Effector memory CD4-positive, alpha-beta T cell (primary cell): Measurements from ENCODE around the gene TXNRD2.
"Not testable (repeated sequence)": the region's sequence is repeated elsewhere in the genome, so short reads cannot be mapped to it uniquely, and the experiment has no call there.

Experiments used
- DNase-seq, 3 donors: peaks; one replicate each; pipeline ENCODE4 v3.0.0-alpha.2; 2020
- H3K27ac ChIP-seq: 2 replicates; pipeline ENCODE4 v1.7.0; 2013; ENCODE audit warnings: mild to moderate bottlenecking, low read length, moderate library complexity; ENCODE audit not compliant: insufficient read depth, poor library complexity, severe bottlenecking
- H3K27me3 ChIP-seq: replicated peaks from 2 replicates; pipeline ENCODE4 v1.7.0; 2013; ENCODE audit warnings: mild to moderate bottlenecking, low read length; ENCODE audit not compliant: insufficient read depth, control insufficient read depth, poor library complexity, severe bottlenecking
- H3K36me3 ChIP-seq: 2 replicates; pipeline ENCODE4 v1.7.0; 2013; ENCODE audit warnings: mild to moderate bottlenecking, low read length, moderate library complexity; ENCODE audit not compliant: control insufficient read depth, insufficient read depth
- H3K4me1 ChIP-seq: 2 replicates; pipeline ENCODE4 v1.7.0; 2013; ENCODE audit warnings: low read length, mild to moderate bottlenecking; ENCODE audit not compliant: control insufficient read depth, insufficient read depth, poor library complexity, severe bottlenecking
- H3K4me3 ChIP-seq: 2 replicates; pipeline ENCODE4 v1.7.0; 2013; ENCODE audit warnings: low read length, low read depth, mild to moderate bottlenecking; ENCODE audit not compliant: insufficient read depth, poor library complexity, severe bottlenecking
- H3K9me3 ChIP-seq: 2 replicates; pipeline ENCODE4 v1.7.0; 2013; ENCODE audit warnings: mild to moderate bottlenecking, low read length, moderate library complexity; ENCODE audit not compliant: control insufficient read depth

The TXNRD2 gene

DNA sequence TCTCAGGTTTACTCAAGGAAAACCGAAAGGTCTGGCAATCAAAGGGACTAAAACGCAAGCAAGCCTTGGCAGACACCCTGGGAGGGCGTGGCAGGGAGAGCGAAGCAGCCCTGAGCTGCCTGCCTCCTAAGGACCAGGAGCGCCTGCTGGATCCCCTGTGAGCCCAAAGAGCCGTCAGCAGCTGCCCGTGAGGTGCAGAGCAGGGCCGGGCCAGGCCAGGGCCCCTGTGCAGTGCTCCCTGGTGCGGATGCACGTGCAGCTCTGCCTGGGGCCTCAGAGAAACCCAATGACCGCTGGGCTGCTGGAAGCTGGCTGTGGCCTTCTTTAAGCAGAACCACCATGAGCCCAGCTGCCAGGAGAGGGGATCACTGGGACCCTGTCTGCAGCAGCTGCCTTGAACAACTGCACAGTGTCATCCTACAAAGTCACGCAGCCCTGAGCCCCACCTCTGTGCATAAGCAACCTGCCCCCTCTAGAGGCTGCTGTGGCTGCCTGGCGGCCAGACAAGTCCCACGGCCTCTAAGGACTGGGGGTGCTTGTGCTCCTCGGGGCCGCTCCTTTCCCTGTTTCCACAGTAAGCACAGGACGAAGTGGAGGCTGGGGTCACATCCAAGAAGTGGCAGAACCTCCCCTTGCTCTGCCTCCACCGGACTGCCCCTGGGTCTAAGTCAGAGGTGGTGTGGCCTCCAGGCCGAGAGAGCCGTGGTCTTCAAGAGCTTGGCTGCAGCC lies 29.2 kb downstream of the TXNRD2 start:
- H3K4me1 ChIP-seq: no peaks in the 10 kb centered on the region
- no peak overlapping the region for H3K27ac ChIP-seq
- no peaks in the 10 kb centered on the region for H3K9me3 ChIP-seq
- H3K36me3 ChIP-seq: peaks cover 48% of the 10 kb centered on the region
- DNase-seq: no peak
- H3K4me3 ChIP-seq: no peak overlapping the region
- no peaks in the 10 kb centered on the region for H3K27me3 ChIP-seq

DNA sequence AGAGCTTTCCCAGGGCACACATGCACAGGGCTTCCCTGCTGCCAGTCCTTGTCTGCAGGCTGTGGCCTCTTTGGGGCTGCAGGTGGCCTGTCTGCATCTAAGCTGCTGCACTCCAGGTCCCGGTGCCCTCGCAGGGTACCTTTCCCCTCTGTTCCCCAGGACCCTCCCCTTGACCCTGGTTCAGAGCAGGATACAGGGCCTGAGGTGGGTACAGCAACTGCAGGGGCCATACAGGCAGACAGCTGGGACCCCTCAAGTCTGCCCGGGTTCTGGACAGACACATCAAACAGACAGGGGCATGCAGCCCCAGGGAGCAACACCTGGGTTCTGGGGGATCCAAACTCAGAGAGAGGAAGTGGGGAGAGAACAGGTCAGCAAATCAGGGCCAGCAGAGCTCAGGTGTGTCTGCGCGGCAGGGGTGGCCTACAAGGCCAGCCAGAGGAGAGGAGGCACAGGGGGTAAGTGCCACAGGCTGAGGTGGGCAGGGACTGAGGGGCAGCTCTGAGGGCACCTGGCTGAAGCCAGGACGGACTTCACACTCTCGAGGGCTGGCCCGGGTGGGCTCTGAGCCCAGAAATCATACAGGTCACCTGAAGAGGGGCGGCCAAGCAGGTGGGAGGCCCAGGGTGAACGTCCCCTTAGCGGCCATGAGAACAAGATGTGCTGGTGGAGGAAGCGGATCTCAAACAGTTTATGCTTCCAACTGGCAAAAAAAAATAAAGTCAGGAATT lies 29.9 kb downstream of the TXNRD2 start:
- H3K36me3 ChIP-seq: peaks cover 42% of the 10 kb centered on the region
- no peaks in the 10 kb centered on the region for H3K4me1 ChIP-seq
- H3K27ac ChIP-seq: no peak overlapping the region
- H3K4me3 ChIP-seq: no peak overlapping the region
- no peak for DNase-seq
- no peaks in the 10 kb centered on the region for H3K27me3 ChIP-seq
- H3K9me3 ChIP-seq: no peaks in the 10 kb centered on the region

- Histone ChIP-seq H3K4me1 (no peaks in the 10 kb centered on the region), H3K27me3 (no peaks in the 10 kb centered on the region), H3K36me3 (peaks cover 33% of the 10 kb centered on the region), H3K9me3 (no peaks in the 10 kb centered on the region), H3K27ac (no peak overlapping the region), H3K4me3 (no peak overlapping the region)
- DNase-seq: no peak
Measured at GRCh38 chr22:19910180-19910744, 31.4 kb downstream of the TXNRD2 start.

DNA sequence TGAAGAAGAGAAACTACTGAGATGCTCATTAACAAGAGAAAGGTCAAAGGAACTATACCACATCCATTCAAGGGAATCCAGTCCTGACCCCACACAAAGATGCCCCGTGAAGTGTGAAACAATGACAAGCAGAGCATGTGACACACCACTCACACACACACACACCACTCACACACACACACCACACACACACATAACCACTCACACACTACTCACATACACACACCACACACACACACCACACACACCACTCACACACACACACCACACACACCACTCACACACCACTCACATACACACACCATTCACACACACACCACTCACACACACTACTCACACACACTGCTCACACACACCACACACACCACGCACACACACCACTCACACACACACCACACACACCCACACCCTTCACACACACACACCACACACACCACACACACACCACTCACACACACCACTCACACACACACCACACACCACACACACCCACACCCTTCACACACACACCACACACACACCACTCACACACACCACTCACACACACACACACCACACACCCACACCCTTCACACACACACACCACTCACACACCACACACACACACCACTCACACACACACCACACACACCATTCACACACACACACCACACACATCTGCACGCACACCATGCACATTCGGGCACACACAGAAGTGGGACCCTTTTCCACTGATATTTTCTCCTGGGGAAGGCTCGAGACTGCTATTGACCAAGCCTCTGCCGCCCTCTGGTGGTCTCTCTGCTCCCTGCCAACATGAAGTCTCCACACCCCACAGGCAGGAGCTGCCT lies 32.1 kb downstream of the TXNRD2 start:
- Histone ChIP-seq H3K27ac (no peak overlapping the region), H3K4me3 (no peak overlapping the region), H3K27me3 (no peaks in the 10 kb centered on the region), H3K36me3 (peaks cover 26% of the 10 kb centered on the region), H3K4me1 (no peaks in the 10 kb centered on the region), H3K9me3 (no peaks in the 10 kb centered on the region)
- DNase-seq: peak; percentile 62 to 74 (median 63)

DNA sequence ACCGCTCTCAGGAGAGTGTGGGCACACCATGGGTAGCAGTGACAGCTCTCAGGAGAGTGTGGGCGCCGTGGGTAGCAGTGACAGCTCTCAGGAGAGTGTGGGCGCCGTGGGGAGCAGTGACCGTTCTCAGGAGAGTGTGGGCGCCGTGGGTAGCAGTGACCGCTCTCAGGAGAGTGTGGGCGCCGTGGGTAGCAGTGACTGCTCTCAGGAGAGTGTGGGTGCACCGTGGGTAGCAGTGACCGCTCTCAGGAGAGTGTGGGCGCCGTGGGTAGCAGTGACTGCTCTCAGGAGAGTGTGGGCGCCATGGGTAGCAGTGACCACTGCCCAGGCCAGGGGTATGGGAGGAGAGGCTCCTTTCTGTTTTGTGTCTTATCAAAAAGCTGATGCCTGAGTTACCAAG lies 33.7 kb downstream of the TXNRD2 start:
- H3K4me1 ChIP-seq, H3K27me3 ChIP-seq, H3K27ac ChIP-seq, H3K36me3 ChIP-seq, H3K9me3 ChIP-seq, H3K4me3 ChIP-seq, DNase-seq: not testable (repeated sequence)

DNA sequence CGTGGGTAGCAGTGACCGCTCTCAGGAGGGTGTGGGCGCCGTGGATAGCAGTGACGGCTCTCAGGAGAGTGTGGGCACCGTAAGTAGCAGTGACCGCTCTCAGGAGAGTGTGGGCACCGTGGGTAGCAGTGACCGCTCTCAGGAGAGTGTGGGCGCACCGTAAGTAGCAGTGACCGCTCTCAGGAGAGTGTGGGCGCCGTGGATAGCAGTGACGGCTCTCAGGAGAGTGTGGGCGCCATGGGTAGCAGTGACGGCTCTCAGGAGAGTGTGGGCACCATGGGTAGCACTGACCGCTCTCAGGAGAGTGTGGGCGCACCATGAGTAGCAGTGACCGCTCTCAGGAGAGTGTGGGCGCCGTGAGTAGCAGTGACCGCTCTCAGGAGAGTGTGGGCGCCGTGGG lies 34.8 kb downstream of the TXNRD2 start:
- DNase-seq, H3K27ac ChIP-seq, H3K9me3 ChIP-seq, H3K36me3 ChIP-seq, H3K4me1 ChIP-seq, H3K27me3 ChIP-seq, H3K4me3 ChIP-seq: not testable (repeated sequence)

DNA sequence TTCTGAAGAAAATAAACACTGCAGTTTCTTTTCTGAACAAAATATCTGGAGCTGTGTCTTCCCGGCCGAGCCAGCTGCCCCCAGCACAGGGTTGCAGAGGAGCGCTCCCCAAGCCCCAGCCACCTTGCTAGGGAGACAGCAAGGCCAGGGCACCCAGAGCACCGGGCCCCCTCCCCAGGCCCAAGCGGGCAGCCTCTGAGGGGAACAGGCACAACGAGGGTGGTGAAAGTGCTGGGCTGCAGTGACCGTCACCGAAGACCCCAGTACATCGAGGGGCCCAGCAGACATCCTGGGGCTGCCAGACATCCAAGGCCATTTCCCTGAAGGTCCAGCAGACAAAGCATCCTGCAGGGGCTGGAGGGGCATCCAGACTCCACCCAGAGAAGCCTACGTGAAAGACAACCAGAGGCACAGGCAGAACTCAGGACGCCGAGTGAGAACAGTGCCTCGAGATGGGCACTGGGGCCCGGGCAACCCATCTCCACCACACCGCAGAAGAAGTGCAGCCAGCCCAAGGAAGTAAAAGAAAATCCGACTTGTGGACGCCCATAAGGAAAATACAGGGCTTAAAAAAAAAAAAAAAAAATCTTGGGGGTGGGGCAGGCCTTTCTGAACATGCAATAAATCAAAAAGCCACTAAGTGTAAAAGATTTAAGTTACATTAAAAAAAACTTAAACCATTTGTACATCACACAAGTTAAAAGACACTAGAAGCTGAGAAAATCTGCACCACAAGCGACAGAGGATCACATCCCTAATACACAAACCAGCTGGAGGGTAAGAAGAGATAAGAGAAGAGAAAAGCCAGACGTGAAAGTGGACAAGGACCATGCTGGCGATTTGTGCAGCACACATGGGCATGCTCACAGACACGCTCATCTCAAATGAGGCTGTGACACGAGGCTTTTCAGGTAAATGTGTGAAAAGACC lies 36.0 kb downstream of the TXNRD2 start:
- no peak for DNase-seq
- Histone ChIP-seq H3K4me3 (no peak overlapping the region), H3K36me3 (no peaks in the 10 kb centered on the region)

GRCh38 chr22:19904935-19905334 lies 36.7 kb downstream of the TXNRD2 start:
- H3K36me3 ChIP-seq: no peaks in the 10 kb centered on the region
- no peaks in the 10 kb centered on the region for H3K9me3 ChIP-seq
- H3K4me3 ChIP-seq: no peak overlapping the region
- no peak for DNase-seq
- no peaks in the 10 kb centered on the region for H3K27me3 ChIP-seq
- no peaks in the 10 kb centered on the region for H3K4me1 ChIP-seq
- no peak overlapping the region for H3K27ac ChIP-seq

More for the DNA sequence above, 36.0 kb downstream of the TXNRD2 start:
- Histone ChIP-seq H3K27me3 (no peaks in the 10 kb centered on the region), H3K4me1 (no peaks in the 10 kb centered on the region), H3K27ac (no peak overlapping the region), H3K9me3 (no peaks in the 10 kb centered on the region)

DNA sequence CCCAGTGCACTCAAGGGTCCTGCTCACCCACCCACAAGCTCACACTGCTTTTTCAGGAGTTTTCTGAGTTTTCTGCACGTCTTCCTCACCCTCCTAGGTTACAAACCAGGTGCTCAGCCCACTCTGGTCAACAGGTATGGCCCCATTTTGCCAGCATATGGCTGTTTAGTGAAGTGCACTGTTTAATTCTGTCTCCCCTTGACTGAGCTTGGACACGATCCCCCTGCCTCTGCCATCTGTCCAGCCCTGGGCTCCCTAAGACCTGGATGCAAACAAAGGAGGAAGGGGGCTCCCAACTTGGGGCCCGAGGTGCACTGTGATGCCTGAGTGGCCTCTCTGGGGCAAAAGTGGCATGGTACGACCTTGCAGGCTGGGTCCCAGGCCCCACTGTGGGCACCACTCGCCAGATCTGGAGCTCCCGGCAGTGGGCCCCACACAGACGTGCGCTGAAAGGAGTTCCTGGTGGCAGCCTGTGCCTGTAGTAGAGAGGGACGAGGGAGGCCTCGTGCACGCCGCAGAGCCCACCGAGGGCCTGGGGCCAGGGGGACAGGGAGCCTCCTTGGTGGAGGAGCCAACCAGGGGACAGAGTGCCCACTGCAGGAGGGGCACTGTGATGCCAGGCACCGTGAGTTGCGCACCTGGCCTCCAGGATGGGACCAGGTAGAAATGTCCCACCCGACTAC lies 37.3 kb downstream of the TXNRD2 start:
- no peak overlapping the region for H3K4me3 ChIP-seq
- no peaks in the 10 kb centered on the region for H3K27me3 ChIP-seq
- no peak overlapping the region for H3K27ac ChIP-seq
- DNase-seq: no peak
- peaks cover 1% of the 10 kb centered on the region for H3K36me3 ChIP-seq
- no peaks in the 10 kb centered on the region for H3K9me3 ChIP-seq
- H3K4me1 ChIP-seq: no peaks in the 10 kb centered on the region
